ENCODE measurements around the gene C6orf47. TPM values are rescaled to one million over a fixed set of nuclear protein-coding genes. Genes with fewer than 3 reads are reported as not detected.
A peak's percentile ranks its signal among the peaks of the same experiment; 100 is the strongest.

The C6orf47 gene
- total RNA-seq, 1 donor from 2014 or later = 29.0 TPM

- Mint-ChIP-seq H3K27ac (peak within 1 kb of the TSS; percentile 72), H3K4me1 (peaks cover 40% of the 10 kb centered on the region), H3K4me3 (peak within 1 kb of the TSS; percentile 84), H3K36me3 (ENCODE audit: low read depth) (peaks cover 4% of the 10 kb centered on the region), H3K27me3 (no peaks in the 10 kb centered on the region), H3K9me3 (no peaks in the 10 kb centered on the region)
- intact Hi-C loops (cut with micrococcal nuclease) = loop anchor here (1.0 to 5.0 kb wide), 9 partner anchors 22 to 272 kb away; partner anchors contain the start of genes ABHD16A and ATP6V1G2
- peak; percentile 75 for ATAC-seq (ENCODE audit: low read depth)
- ChIA-PET POLR2A (interaction anchor here (0.7 to 2.3 kb wide), 14 partner anchors 16 to 186 kb away, joined by 3 to 23 read pairs (median 4); partner anchors contain the start of genes ABHD16A, BAG6, C6orf47 and CLIC1), CTCF (interaction anchor here (0.7 to 3.6 kb wide), 8 partner anchors 19 to 271 kb away, joined by 3 to 22 read pairs (median 6); partner anchors contain the start of gene HSPA1B)
- peak; percentile 46 for DNase-seq
- no peak for TF ChIP-seq CTCF (IDR thresholded peaks at IDR 0.05)
Measured at GRCh38 chr6:31680226-31681134, 19.9 kb upstream of the C6orf47 start, which contains the start of gene LY6G5C. TSS of gene LY6G5C (minus strand) at chr6:31681067. CDS start at chr6:31680373, 694 bp downstream.

GRCh38 chr6:31677955-31678354 is 17.4 kb upstream of the C6orf47 start:
- no peaks in the 10 kb centered on the region for H3K9me3 Mint-ChIP-seq
- TF ChIP-seq CTCF (IDR thresholded peaks at IDR 0.05) = no peak
- DNase-seq (no peak), ATAC-seq (ENCODE audit: low read depth) (no peak)
- H3K27ac Mint-ChIP-seq = no peak overlapping the region
- peaks cover 36% of the 10 kb centered on the region for H3K4me1 Mint-ChIP-seq
- H3K36me3 Mint-ChIP-seq (ENCODE audit: low read depth) = peaks cover 11% of the 10 kb centered on the region
- intact Hi-C loops (cut with micrococcal nuclease) = no loop called here
- no peak overlapping the region for H3K4me3 Mint-ChIP-seq
- ChIA-PET CTCF (interaction anchor here (0.9 kb wide), 1 partner anchor 92 kb away, joined by 3 read pairs; no protein-coding TSS in a partner anchor), POLR2A (interaction anchor here (1.0 kb wide), 1 partner anchor 13 kb away, joined by 3 read pairs; the partner anchor contains the start of gene GPANK1)
- H3K27me3 Mint-ChIP-seq = no peaks in the 10 kb centered on the region

DNA sequence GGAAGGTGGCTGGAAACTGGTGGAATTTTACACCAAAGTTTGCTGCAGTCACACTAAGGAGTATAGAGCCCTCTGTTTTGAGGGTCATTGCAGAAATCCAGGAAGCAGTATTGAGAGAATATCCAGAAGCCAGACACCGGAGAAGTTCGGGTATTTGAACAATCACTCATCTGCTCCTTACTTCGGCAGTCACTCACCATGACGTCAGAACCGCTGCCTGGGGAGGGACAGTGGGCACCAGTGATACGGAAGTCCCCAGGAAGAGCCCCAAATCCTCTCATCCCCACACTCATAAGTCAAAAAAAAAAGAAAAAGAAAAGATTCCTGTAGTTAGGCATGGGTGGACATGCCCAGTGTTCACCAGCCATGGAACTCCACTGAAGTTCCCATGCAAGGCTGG is 16.3 kb upstream of the C6orf47 start:
- no peaks in the 10 kb centered on the region for H3K9me3 Mint-ChIP-seq
- H3K27me3 Mint-ChIP-seq = no peaks in the 10 kb centered on the region
- peaks cover 31% of the 10 kb centered on the region for H3K4me1 Mint-ChIP-seq
- H3K36me3 Mint-ChIP-seq (ENCODE audit: low read depth) = peaks cover 22% of the 10 kb centered on the region
- H3K27ac Mint-ChIP-seq = no peak overlapping the region
- no peak for ATAC-seq (ENCODE audit: low read depth)
- TF ChIP-seq CTCF (IDR thresholded peaks at IDR 0.05) = no peak
- H3K4me3 Mint-ChIP-seq = no peak overlapping the region
- CTCF ChIA-PET = no interaction called here
- POLR2A ChIA-PET = interaction anchor here (1.0 kb wide), 1 partner anchor 61 kb away, joined by 3 read pairs; no protein-coding TSS in a partner anchor
- intact Hi-C loops (cut with micrococcal nuclease) = no loop called here
- no peak for DNase-seq

DNA sequence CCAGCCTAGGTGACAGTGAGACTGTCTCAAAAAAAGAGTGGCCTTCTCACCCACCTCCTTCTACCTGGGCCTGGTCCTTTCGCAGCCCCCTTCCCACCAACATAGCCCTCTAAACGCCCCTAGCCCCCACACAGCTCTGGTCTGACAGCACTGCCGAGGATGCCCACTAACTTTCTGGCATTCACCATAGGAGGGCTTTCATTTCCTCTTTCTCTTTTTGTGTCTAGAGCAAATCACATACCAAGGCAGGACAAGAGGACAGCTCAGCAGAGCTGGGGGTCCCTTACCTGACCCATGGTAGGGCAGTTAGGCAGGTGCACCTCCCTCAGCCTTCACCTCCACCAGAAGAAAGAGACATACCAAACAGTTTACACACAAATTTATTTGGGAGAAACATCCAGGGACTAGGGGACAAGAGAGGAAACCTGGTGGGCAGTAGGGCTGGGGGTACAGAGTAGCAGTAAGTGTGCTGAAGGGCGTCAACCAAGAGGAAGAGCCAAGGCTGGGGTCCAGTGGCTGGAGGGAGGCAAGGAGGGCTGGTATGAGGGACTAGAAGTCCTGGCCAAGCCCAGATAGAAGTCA is 15.8 kb upstream of the C6orf47 start:
- Mint-ChIP-seq H3K4me3 (no peak overlapping the region), H3K27me3 (no peaks in the 10 kb centered on the region), H3K36me3 (ENCODE audit: low read depth) (peaks cover 26% of the 10 kb centered on the region), H3K9me3 (no peaks in the 10 kb centered on the region), H3K27ac (peak overlapping the region; percentile 27), H3K4me1 (peaks cover 26% of the 10 kb centered on the region)
- ATAC-seq (ENCODE audit: low read depth) = peak; percentile 20
- no peak for DNase-seq
- intact Hi-C loops (cut with micrococcal nuclease) = no loop called here
- ChIA-PET CTCF (interaction anchor here (0.8 kb wide), 1 partner anchor 277 kb away, joined by 3 read pairs; no protein-coding TSS in a partner anchor), POLR2A (interaction anchor here (0.6 to 1.0 kb wide), 3 partner anchors 13 to 135 kb away, joined by 3 read pairs; no protein-coding TSS in a partner anchor)
- no peak for TF ChIP-seq CTCF (IDR thresholded peaks at IDR 0.05)

Measured in activated B cell treated with CpG ODN at 0.5 μM for 24 hours (primary cell).